Cardiac fibroblast (primary cell): ENCODE results near the gene CLPTM1L.
A peak's percentile ranks its signal among the peaks of the same experiment; 100 is the strongest.

Experiments used
- DNase-seq, 2 donors: peaks; one replicate each; pipeline versions ENCODE4 v3.0.0 to v3.0.0-alpha.2; 2010; ENCODE audit warnings: low read depth in 2 of 2
- H3K4me3 ChIP-seq, 2 donors: replicated peaks in 1 of 2; 1 replicate in 1 of 2; 2 replicates in 1 of 2; pipeline ENCODE4 v1.5.1; 2011; ENCODE audit warnings: low read depth in 2 of 2, low read length in 2 of 2, mild to moderate bottlenecking in 2 of 2, moderate library complexity in 1 of 2
- CTCF ChIP-seq: IDR thresholded peaks from one replicate; pipeline ENCODE4 v1.5.1; 2011; ENCODE audit warnings: low read depth, mild to moderate bottlenecking, low read length, inconsistent platforms

The CLPTM1L gene

GRCh38 chr5:1344975-1345838 lies at the start of gene CLPTM1L:
Gene CLPTM1L, minus strand, starts transcription at chr5:1345099. Its CDS starts 258 bp downstream, at chr5:1344841.
- peak within 1 kb of the TSS; percentile 87 for H3K4me3 ChIP-seq
- DNase-seq: peak; percentile 80 to 87
- TF ChIP-seq CTCF: no peak

- TF ChIP-seq CTCF: no peak
- no peak for DNase-seq
- H3K4me3 ChIP-seq: no peak overlapping the region
Observed at GRCh38 chr5:1393571-1394501, 48.9 kb upstream of the CLPTM1L start.

GRCh38 chr5:1392801-1393565 lies 48.1 kb upstream of the CLPTM1L start:
- no peak overlapping the region for H3K4me3 ChIP-seq
- DNase-seq: no peak
- no peak for TF ChIP-seq CTCF

GRCh38 chr5:1392261-1392660 lies 47.4 kb upstream of the CLPTM1L start:
- no peak for DNase-seq
- TF ChIP-seq CTCF: no peak
- H3K4me3 ChIP-seq: no peak overlapping the region

- DNase-seq: no peak
- no peak overlapping the region for H3K4me3 ChIP-seq
- TF ChIP-seq CTCF: no peak
Observed at GRCh38 chr5:1391691-1392090, 46.8 kb upstream of the CLPTM1L start.

- TF ChIP-seq CTCF: no peak
- DNase-seq: no peak
- H3K4me3 ChIP-seq: no peak overlapping the region
Observed at GRCh38 chr5:1390861-1391600, 46.1 kb upstream of the CLPTM1L start.
